Measurements from ENCODE around the gene GAMT. TPM values are rescaled to one million over a fixed set of nuclear protein-coding genes. Genes with fewer than 3 reads are reported as not detected.

Gene GAMT
- total RNA-seq, 1 donor from 2014 or later, result 29.2 TPM

GRCh38 chr19:1417681-1418495, 16.5 kb upstream of the GAMT start:
- DNase-seq (ENCODE audit: low read depth), result no peak
- no peak overlapping the region for H3K4me3 ChIP-seq (ENCODE audit: low read depth, low read length)
- no peak for TF ChIP-seq CTCF (conservative IDR thresholded peaks at IDR 0.05; ENCODE audit: low read depth, low read length)

DNA sequence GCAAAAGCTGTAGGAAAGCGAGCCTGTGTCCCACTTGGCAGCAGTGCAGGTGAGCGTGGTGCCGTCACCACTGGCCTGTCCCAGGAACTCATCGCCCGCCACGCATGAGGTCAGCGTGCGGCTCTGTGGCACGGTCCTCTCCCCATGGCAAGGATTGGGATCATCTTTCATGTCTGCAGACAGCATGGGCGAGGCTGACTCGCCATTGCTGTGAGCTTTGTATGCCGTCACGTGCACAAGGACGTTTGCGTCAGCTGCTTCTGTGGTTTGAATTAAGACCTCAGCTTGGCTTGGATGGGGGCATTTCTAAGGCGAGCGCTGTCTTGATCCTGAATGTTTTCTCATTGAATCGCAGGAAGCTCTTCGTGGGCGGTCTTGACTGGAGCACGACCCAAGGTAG, 15.8 kb upstream of the GAMT start:
- no peak overlapping the region for H3K4me3 ChIP-seq (ENCODE audit: low read depth, low read length)
- no peak for DNase-seq (ENCODE audit: low read depth)
- TF ChIP-seq CTCF (conservative IDR thresholded peaks at IDR 0.05; ENCODE audit: low read depth, low read length), result no peak

- TF ChIP-seq CTCF (conservative IDR thresholded peaks at IDR 0.05; ENCODE audit: low read depth, low read length), result no peak
- DNase-seq (ENCODE audit: low read depth), result no peak
- H3K4me3 ChIP-seq (ENCODE audit: low read depth, low read length), result peak overlapping the region; percentile 3
These were observed 14.9 kb upstream of the GAMT start for GRCh38 chr19:1416014-1416841.

- no peak for DNase-seq (ENCODE audit: low read depth)
- no peak for TF ChIP-seq CTCF (conservative IDR thresholded peaks at IDR 0.05; ENCODE audit: low read depth, low read length)
- H3K4me3 ChIP-seq (ENCODE audit: low read depth, low read length), result no peak overlapping the region
These were observed 11.9 kb upstream of the GAMT start for GRCh38 chr19:1412995-1413800.

DNA sequence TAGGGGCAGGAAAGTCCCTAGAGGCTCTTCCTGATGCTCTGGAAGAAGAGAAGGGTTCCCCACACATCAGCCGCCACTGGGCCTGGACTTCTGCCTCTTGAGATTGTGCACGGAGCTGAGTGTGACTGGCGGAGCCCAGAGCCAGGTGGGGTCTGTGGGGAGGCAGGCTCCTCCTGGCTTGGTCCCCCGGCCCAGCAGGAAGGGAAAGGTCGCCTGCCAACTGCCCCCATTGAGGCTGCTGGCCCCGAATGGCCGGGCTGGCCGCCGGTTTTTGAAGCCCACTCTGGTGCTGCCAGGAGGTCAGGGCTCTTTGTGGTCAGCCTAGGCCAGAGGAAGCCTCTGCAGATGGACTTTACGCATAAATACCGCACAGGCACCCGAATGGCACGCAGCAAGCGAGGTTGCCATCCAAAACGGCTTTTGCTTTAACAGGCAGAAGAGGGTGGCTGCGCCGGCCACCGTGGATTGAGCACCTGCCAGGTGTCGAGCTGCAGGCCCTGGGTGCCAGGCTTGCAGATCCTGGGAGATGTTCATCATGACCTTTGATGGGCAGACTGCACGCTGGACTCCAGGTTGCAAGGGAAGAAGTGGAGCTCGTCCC, 11.1 kb upstream of the GAMT start:
- H3K4me3 ChIP-seq (ENCODE audit: low read depth, low read length), result no peak overlapping the region
- DNase-seq (ENCODE audit: low read depth), result no peak
- no peak for TF ChIP-seq CTCF (conservative IDR thresholded peaks at IDR 0.05; ENCODE audit: low read depth, low read length)

All from epithelial cell of proximal tubule (primary cell).